K562 (cell line): Measurements from ENCODE around the gene MPV17L2. TPM values are rescaled to one million over a fixed set of nuclear protein-coding genes. Genes with fewer than 3 reads are reported as not detected.

Source experiments
- ATAC-seq: fragments of 200-7000 bp; cut with Tn5 transposase; 3 replicates; pipeline ENCODE4 v1.9.1; 2020; ENCODE audit warnings: moderate library complexity
- BruUV-seq: library from RNA; stranded (reverse); fragments of 400-500 nt; replicated peaks from 2 replicates; lab custom pipeline; 2021; lab: Mats Ljungman, UMichigan
- CTCF ChIA-PET: fragments of 300-600 bp; formaldehyde crosslinking; extraction: SDS; loops from one replicate; lab custom pipeline; 2021; ENCODE audit warnings: low intra/inter-chr PET ratio; lab: Yijun Ruan, JAX
- POLR2A ChIA-PET: fragments of 300-600, 350-650 bp; sonication (Branson Sonifier 250); formaldehyde crosslinking; extraction: SDS; loops from one replicate; lab custom pipeline; 2021; ENCODE audit warnings: antibody characterized with exemption, inconsistent platforms; lab: Yijun Ruan, JAX
- DNase-seq, 4 experiments: peaks; one replicate each; pipeline versions ENCODE4 v3.0.0 to v3.0.0-alpha.2; 2011 to 2018; ENCODE audit warnings: low spot score in 3 of 4, mixed read lengths in 3 of 4; ENCODE audit errors: extremely low read depth in 1 of 4
- FAIRE-seq: peaks from 2 replicates; lab custom pipeline; 2011; peaks lifted over from hg19 to GRCh38; lab: Jason Lieb, UNC
- H2AFZ ChIP-seq: 2 replicates; pipeline ENCODE4 v1.6.0; 2011; ENCODE audit warnings: low read depth, low read length, control low read depth, inconsistent platforms
- H3K27ac ChIP-seq: fragments of 200-600 bp; 3 replicates; pipeline ENCODE4 v1.8.0; 2011; ENCODE audit warnings: low read depth, mild to moderate bottlenecking, control low read depth, inconsistent platforms, low read length, moderate library complexity, mixed read lengths; ENCODE audit errors: extremely low read depth
- H3K27me3 ChIP-seq, 2 experiments: fragments of 300-600 bp in 1 of 2; 2 replicates in 1 of 2; 3 replicates in 1 of 2; pipeline versions ENCODE4 v1.6.0 to v1.8.0; 2011; ENCODE audit warnings: inconsistent platforms in 2 of 2, low read length in 2 of 2, mild to moderate bottlenecking in 1 of 2, mixed read lengths in 1 of 2, moderate library complexity in 1 of 2; ENCODE audit not compliant: control insufficient read depth in 2 of 2, insufficient read depth in 2 of 2
- H3K36me3 ChIP-seq: fragments of 300-600 bp; 3 replicates; pipeline ENCODE4 v1.8.0; 2011; ENCODE audit warnings: mild to moderate bottlenecking, low read length, inconsistent platforms; ENCODE audit not compliant: control insufficient read depth, insufficient read depth
- H3K4me1 ChIP-seq, 2 experiments: fragments of 200-600 bp in 1 of 2; replicated peaks in 1 of 2; 2 replicates in 1 of 2; 3 replicates in 1 of 2; pipeline versions ENCODE4 v1.5.1 to v1.8.0; 2011; ENCODE audit warnings: inconsistent platforms in 2 of 2, low read length in 2 of 2, mild to moderate bottlenecking in 1 of 2, mixed read lengths in 1 of 2, moderate library complexity in 1 of 2; ENCODE audit not compliant: control insufficient read depth in 2 of 2, insufficient read depth in 2 of 2
- H3K4me2 ChIP-seq: 2 replicates; pipeline ENCODE4 v1.6.1; 2011; ENCODE audit warnings: low read length, control low read depth, inconsistent platforms, mixed read lengths; ENCODE audit not compliant: insufficient read depth
- H3K4me3 ChIP-seq: fragments of 200-600 bp; sonication (generic), shearing (Covaris generic); 2 replicates; pipeline ENCODE4 v1.5.1; 2016; ENCODE audit warnings: control low read depth, inconsistent platforms
- H3K79me2 ChIP-seq: fragments of 200-600 bp; 3 replicates; pipeline ENCODE4 v1.8.0; 2011; ENCODE audit warnings: low read length, inconsistent platforms; ENCODE audit not compliant: control insufficient read depth, insufficient read depth
- H3K9ac ChIP-seq, 2 experiments: 2 replicates each; pipeline versions ENCODE4 v1.6.0 to v1.6.1; 2011; ENCODE audit warnings: low read depth in 2 of 2, low read length in 2 of 2, control low read depth in 1 of 2, inconsistent platforms in 1 of 2, mild to moderate bottlenecking in 1 of 2, mixed read lengths in 1 of 2; ENCODE audit not compliant: insufficient read depth in 1 of 2
- H3K9me1 ChIP-seq: one replicate; pipeline ENCODE4 v1.6.0; 2011; ENCODE audit warnings: inconsistent platforms, mild to moderate bottlenecking, low read length, moderate library complexity; ENCODE audit not compliant: control insufficient read depth, insufficient read depth
- H3K9me3 ChIP-seq: replicated peaks from 2 replicates; pipeline ENCODE4 v1.5.1; 2011; ENCODE audit warnings: low read depth, low read length, inconsistent platforms; ENCODE audit not compliant: control insufficient read depth, insufficient read depth
- H4K20me1 ChIP-seq: replicated peaks from 2 replicates; pipeline ENCODE4 v1.6.1; 2011; ENCODE audit warnings: low read length, inconsistent platforms, mixed read lengths; ENCODE audit not compliant: control insufficient read depth, insufficient read depth
- BHLHE40 ChIP-seq: IDR thresholded peaks from 2 replicates; pipeline ENCODE4 v1.6.1; 2011; ENCODE audit warnings: low read length, improper control_type of control experiment
- CEBPG ChIP-seq, 3 experiments: fragments of 200-800 bp in 1 of 3; sonication (Bioruptor generic) in 1 of 3; sonication (generic) in 1 of 3; formaldehyde crosslinking in 1 of 3; IDR thresholded peaks in 2 of 3; conservative IDR thresholded peaks in 1 of 3; 2 replicates each; pipeline versions ENCODE4 v1.6.1 to v1.8.0; 2016 to 2022; ENCODE audit warnings: missing compliant biosample characterization in 2 of 3, missing genetic modification characterization in 2 of 3, mild to moderate bottlenecking in 1 of 3, missing genetic modification reagents in 1 of 3
- GATAD2A ChIP-seq: fragments of 450-650 bp; IDR thresholded peaks from 2 replicates; pipeline ENCODE4 v1.6.1; 2017
- GTF2E2 ChIP-seq: fragments of 200-800 bp; sonication (Bioruptor generic); IDR thresholded peaks from 2 replicates; pipeline ENCODE4 v1.6.1; 2016; ENCODE audit warnings: missing genetic modification characterization, missing compliant biosample characterization
- NR3C1 ChIP-seq: sonication (generic); formaldehyde crosslinking; IDR thresholded peaks from 2 replicates; pipeline ENCODE4 v1.8.1; 2022; ENCODE audit warnings: missing genetic modification reagents
- NRF1 ChIP-seq, 2 experiments: fragments of 450-650 bp; IDR thresholded peaks in 1 of 2; conservative IDR thresholded peaks in 1 of 2; 2 replicates each; pipeline ENCODE4 v1.6.1; 2014; ENCODE audit warnings: mild to moderate bottlenecking in 2 of 2
- POLR2G ChIP-seq: fragments of 200-400 bp; formaldehyde crosslinking; IDR thresholded peaks from 2 replicates; pipeline ENCODE4 v1.6.1; 2017; ENCODE audit warnings: low read depth, mild to moderate bottlenecking, antibody characterized with exemption, low read length, moderate library complexity
- PTBP1 ChIP-seq: fragments of 200-400 bp; formaldehyde crosslinking; IDR thresholded peaks from 2 replicates; pipeline ENCODE4 v1.6.1; 2017; ENCODE audit warnings: low read depth, low read length
- SIRT6 ChIP-seq: IDR thresholded peaks from one replicate; pipeline ENCODE4 v1.6.1; 2012; ENCODE audit warnings: low read depth, mild to moderate bottlenecking, control low read depth, inconsistent platforms, low read length, moderate library complexity
- ZBTB17 ChIP-seq: fragments of 450-650 bp; formaldehyde crosslinking; IDR thresholded peaks from 2 replicates; pipeline ENCODE4 v1.4.0; 2020; ENCODE audit warnings: mild to moderate bottlenecking
- ZFP30 ChIP-seq: fragments of 250-450 bp; sonication (Bioruptor Pico); IDR thresholded peaks from 2 replicates; pipeline ENCODE4 v1.8.0; 2022; ENCODE audit warnings: moderate library complexity, mild to moderate bottlenecking, inconsistent platforms, borderline replicate concordance
- ZFPM2 ChIP-seq: fragments of 250-450 bp; sonication (Bioruptor Pico); IDR thresholded peaks from 2 replicates; pipeline ENCODE4 v1.5.1; 2022; ENCODE audit warnings: mild to moderate bottlenecking
- ZNF143 ChIP-seq: sonication (generic); formaldehyde crosslinking; IDR thresholded peaks from 2 replicates; pipeline ENCODE4 v1.9.0; 2022; ENCODE audit warnings: mild to moderate bottlenecking, missing genetic modification reagents
- WGBS: fragments of 100-300 bp; shearing (Covaris generic); methylation state at CpG from one replicate; pipeline ENCODE4 v1.1.6; 2016; ENCODE audit warnings: low coverage, mixed read lengths; ENCODE audit not compliant: insufficient coverage; ENCODE audit errors: missing lambda C conversion rate; 5-methylcytosine and 5-hydroxymethylcytosine counted together
- in situ Hi-C: fragments of 300-500 bp; cut with MboI; formaldehyde crosslinking; loops from 4 replicates; pipeline ENCODE4 v1.15.0; 2018; ENCODE audit warnings: inconsistent platforms, mixed read lengths
- intact Hi-C: fragments of 100-400 bp; cut with micrococcal nuclease; formaldehyde crosslinking; loops from 2 replicates; pipeline ENCODE4 v1.14.2; 2022
- polyA plus RNA-seq, 8 experiments: library from polyadenylated mRNA; depleted of rRNA in 4 of 8; stranded (reverse) in 5 of 8; unstranded in 3 of 8; fragments of >200 nt; fragmentation: Nextera tagmentation in 2 of 8; fragmentation: Illumina TruSeq in 1 of 8; extraction: Ambion mirVana in 2 of 8; extraction: Trizol in 1 of 8; gene quantifications; 2 replicates each; pipeline versions ENCODE4 v1.2.1 to v1.2.3, GENCODE V29; 2011 to 2014; ENCODE audit warnings: inconsistent platforms in 1 of 8, missing spikeins in 1 of 8
- total RNA-seq, 7 experiments: library from RNA; depleted of rRNA in 6 of 7; stranded (reverse); fragments of >200 nt in 6 of 7; fragmentation: Illumina TruSeq in 2 of 7; extraction: Trizol in 2 of 7; gene quantifications; 2 replicates each; pipeline versions ENCODE4 v1.2.1 to v1.2.3, GENCODE V29; 2011 to 2021; ENCODE audit warnings: low replicate concordance in 1 of 7
- TF ChIP-seq, protein P1 (sequence below), 2 experiments: fragments of 450-650 bp in 1 of 2; sonication (generic) in 1 of 2; formaldehyde crosslinking in 1 of 2; IDR thresholded peaks in 1 of 2; conservative IDR thresholded peaks in 1 of 2; 2 replicates each; pipeline versions ENCODE4 v1.6.1 to v1.8.1; 2016 to 2023; ENCODE audit warnings: mild to moderate bottlenecking in 2 of 2, moderate library complexity in 2 of 2, inconsistent platforms in 1 of 2, missing genetic modification reagents in 1 of 2
- TF ChIP-seq, protein P2 (sequence below): IDR thresholded peaks from 2 replicates; pipeline ENCODE4 v1.6.1; 2012; ENCODE audit warnings: low read depth, low read length, improper control_type of control experiment, borderline replicate concordance
- TF ChIP-seq, protein P3 (sequence below): sonication (generic); formaldehyde crosslinking; IDR thresholded peaks from 2 replicates; pipeline ENCODE4 v1.9.0; 2022; ENCODE audit warnings: mild to moderate bottlenecking, missing genetic modification reagents
- TF ChIP-seq, protein P4 (sequence below): sonication (generic); formaldehyde crosslinking; IDR thresholded peaks from 2 replicates; pipeline ENCODE4 v1.9.0; 2022; ENCODE audit warnings: mild to moderate bottlenecking, missing genetic modification reagents

MPV17L2 gene
- total and polyA plus RNA-seq, 9 of the 15 experiments (the other 6 are each of a cell fraction or from before 2014, with no cell fraction given), result 10.6 to 60.2 (median 28.5) TPM

DNA sequence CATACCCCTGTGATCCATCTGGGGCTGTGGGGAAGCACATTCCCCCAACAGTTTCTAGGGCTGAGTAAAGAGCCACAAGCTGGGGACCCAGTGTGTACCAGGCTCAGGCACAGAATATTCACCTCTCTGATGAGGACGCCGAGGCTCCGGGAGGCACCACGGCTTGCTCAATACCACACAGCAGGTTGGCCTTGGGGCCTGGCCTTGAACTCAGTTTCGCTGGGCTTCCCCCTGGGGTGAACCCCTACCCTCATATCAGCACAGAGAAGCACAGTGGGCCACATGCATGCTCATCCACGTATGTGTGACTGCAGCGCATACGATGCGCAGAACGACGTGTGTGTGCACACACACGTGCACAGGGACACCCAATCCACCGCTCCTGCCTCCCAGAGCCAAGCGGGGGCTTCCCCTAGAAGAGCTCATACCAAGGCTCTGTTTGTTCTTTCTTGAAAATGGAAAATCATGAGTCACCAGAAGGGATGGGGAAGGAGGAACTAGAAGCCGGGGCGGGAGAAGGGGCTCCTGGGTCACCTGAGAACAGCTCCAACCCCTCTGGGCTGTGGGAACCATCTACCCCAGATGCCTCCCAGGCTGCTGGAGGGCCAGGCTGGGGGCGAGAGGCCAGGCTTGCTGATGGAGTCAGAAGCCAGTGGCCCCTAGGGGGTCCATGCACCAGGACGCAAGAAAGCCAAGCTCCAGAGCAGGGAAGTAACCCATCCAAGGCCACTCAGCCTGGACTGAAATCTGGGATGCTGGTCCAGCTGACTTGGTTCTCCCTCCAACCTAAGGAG lies 38.1 kb downstream of the MPV17L2 start:
- peak in 1 of 4 experiments; percentile 34 for DNase-seq
- peaks cover 0 to 4% of the 10 kb centered on the region in 2 experiments; a peak in 2 of 5 replicates for H3K27me3 ChIP-seq
- no peaks in the 10 kb centered on the region for H3K79me2 ChIP-seq
- no peak for ATAC-seq
- H2AFZ ChIP-seq, result no peak overlapping the region
- ChIA-PET CTCF (no interaction called here), POLR2A (interaction anchor here (0.6 to 1.4 kb wide), 3 partner anchors 9 to 94 kb away, joined by 3 read pairs; no protein-coding TSS in a partner anchor)
- H3K27ac ChIP-seq, result no peak overlapping the region
- 13% methylated on average over 18 of the region's 18 CpGs for WGBS
- FAIRE-seq, result no peak
- H3K9me3 ChIP-seq, result no peaks in the 10 kb centered on the region
- no TSS peak for BruUV-seq
- no peak overlapping the region; the same call in 1 of the 2 replicates for H3K4me3 ChIP-seq
- peak overlapping the region in 1 of 2 experiments; percentile 69; a peak in 2 of 4 replicates for H3K9ac ChIP-seq
- H3K9me1 ChIP-seq, result peaks cover 6% of the 10 kb centered on the region
- no peaks in the 10 kb centered on the region for H3K36me3 ChIP-seq
- peaks cover 5% of the 10 kb centered on the region; the same call in 1 of the 2 replicates for H4K20me1 ChIP-seq
- in situ Hi-C loops (no loop called here), intact Hi-C loops (no loop called here)
- peaks cover 15 to 32% of the 10 kb centered on the region in 2 experiments; a peak in 4 of 5 replicates for H3K4me1 ChIP-seq
- H3K4me2 ChIP-seq, result no peak overlapping the region
- TF ChIP-seq ZFPM2 (CRISPR knock-in tag) (no peak), SIRT6 (no peak), PTBP1 (no peak), NRF1 (conservative IDR thresholded peaks at IDR 0.05 in 1 of 2, IDR thresholded peaks at IDR 0.05 in 1 of 2) (peak; percentile 49 to 51; a peak in 3 of 4 replicates), ZBTB17 (CRISPR knock-in tag) (no peak), BHLHE40 (peak; percentile 59; the same call in 1 of the 2 replicates), ZNF143 (CRISPR knock-in tag) (no peak), ZFP30 (CRISPR knock-in tag) (no peak), NR3C1 (CRISPR knock-in tag) (no peak), GTF2E2 (tag) (no peak), POLR2G (no peak), CEBPG (CRISPR knock-in tag; IDR thresholded peaks at IDR 0.05) (0 out of 2 replicates have a peak, but pooled peaks have one; percentile 37), CEBPG (tag; conservative IDR thresholded peaks at IDR 0.05 in 1 of 2, IDR thresholded peaks at IDR 0.05 in 1 of 2) (no peak), GATAD2A (no peak)
- TF ChIP-seq, protein P1, sequence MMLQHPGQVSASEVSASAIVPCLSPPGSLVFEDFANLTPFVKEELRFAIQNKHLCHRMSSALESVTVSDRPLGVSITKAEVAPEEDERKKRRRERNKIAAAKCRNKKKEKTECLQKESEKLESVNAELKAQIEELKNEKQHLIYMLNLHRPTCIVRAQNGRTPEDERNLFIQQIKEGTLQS (IDR thresholded peaks at IDR 0.05), result peak; percentile 38
- TF ChIP-seq, protein P1 (CRISPR knock-in tag; conservative IDR thresholded peaks at IDR 0.05), result no peak
- TF ChIP-seq, protein P2, sequence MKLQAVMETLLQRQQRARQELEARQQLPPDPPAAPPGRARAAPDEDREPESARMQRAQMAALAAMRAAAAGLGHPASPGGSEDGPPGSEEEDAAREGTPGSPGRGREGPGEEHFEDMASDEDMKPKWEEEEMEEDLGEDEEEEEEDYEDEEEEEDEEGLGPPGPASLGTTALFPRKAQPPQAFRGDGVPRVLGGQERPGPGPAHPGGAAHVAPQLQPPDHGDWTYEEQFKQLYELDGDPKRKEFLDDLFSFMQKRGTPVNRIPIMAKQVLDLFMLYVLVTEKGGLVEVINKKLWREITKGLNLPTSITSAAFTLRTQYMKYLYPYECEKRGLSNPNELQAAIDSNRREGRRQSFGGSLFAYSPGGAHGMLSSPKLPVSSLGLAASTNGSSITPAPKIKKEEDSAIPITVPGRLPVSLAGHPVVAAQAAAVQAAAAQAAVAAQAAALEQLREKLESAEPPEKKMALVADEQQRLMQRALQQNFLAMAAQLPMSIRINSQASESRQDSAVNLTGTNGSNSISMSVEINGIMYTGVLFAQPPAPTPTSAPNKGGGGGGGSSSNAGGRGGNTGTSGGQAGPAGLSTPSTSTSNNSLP, result no peak
- TF ChIP-seq, protein P3, sequence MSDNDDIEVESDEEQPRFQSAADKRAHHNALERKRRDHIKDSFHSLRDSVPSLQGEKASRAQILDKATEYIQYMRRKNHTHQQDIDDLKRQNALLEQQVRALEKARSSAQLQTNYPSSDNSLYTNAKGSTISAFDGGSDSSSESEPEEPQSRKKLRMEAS (CRISPR knock-in tag), result peak; percentile 37
- TF ChIP-seq, protein P4, sequence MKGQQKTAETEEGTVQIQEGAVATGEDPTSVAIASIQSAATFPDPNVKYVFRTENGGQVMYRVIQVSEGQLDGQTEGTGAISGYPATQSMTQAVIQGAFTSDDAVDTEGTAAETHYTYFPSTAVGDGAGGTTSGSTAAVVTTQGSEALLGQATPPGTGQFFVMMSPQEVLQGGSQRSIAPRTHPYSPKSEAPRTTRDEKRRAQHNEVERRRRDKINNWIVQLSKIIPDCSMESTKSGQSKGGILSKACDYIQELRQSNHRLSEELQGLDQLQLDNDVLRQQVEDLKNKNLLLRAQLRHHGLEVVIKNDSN, result peak; percentile 29; the same call in 1 of the 2 replicates
